Adrenal gland (tissue), 12 donors: Measurements from ENCODE around the gene PTPN14. TPM values are rescaled to one million over a fixed set of nuclear protein-coding genes. Genes with fewer than 3 reads are reported as not detected.

Source experiments
- DNase-seq, 7 donors: peaks; one replicate each; pipeline ENCODE4 v3.0.0-alpha.2; 2019 to 2020
- H3K27ac ChIP-seq, 5 donors: fragments of 200-600 bp; sonication (generic) in 4 of 5; 1 replicate in 3 of 5; 2 replicates in 2 of 5; pipeline versions ENCODE4 v1.5.1 to v1.8.0; 2016 to 2020; ENCODE audit warnings: mild to moderate bottlenecking in 1 of 5
- H3K27me3 ChIP-seq: fragments of 200-600 bp; 2 replicates; pipeline ENCODE4 v1.8.0; 2021
- H3K36me3 ChIP-seq, 2 donors: fragments of 200-600 bp; replicated peaks in 1 of 2; 1 replicate in 1 of 2; 2 replicates in 1 of 2; pipeline versions ENCODE4 v1.5.1 to v1.8.0; 2018 to 2022
- H3K4me1 ChIP-seq, 2 donors: fragments of 200-600 bp; replicated peaks in 1 of 2; 1 replicate in 1 of 2; 2 replicates in 1 of 2; pipeline versions ENCODE4 v1.5.1 to v1.8.0; 2018 to 2021
- H3K4me3 ChIP-seq, 4 donors: fragments of 200-600 bp; sonication (generic) in 3 of 4; one replicate each; pipeline ENCODE4 v1.5.1; 2016 to 2018
- H3K9me3 ChIP-seq, 3 donors: fragments of 200-600 bp; sonication (generic) in 1 of 3; replicated peaks in 1 of 3; 1 replicate in 2 of 3; 2 replicates in 1 of 3; pipeline versions ENCODE4 v1.5.1 to v1.8.0; 2016 to 2021
- CTCF ChIP-seq, 6 experiments: fragments of 450-650 bp in 4 of 6; fragments of 200-600 bp in 2 of 6; sonication (generic) in 1 of 6; IDR thresholded peaks; 1 replicate in 5 of 6; 2 replicates in 1 of 6; pipeline versions ENCODE4 v1.5.1 to v1.8.0; 2016 to 2021; ENCODE audit warnings: antibody characterized with exemption in 6 of 6, mild to moderate bottlenecking in 2 of 6, moderate library complexity in 1 of 6
- POLR2A ChIP-seq, 2 donors: fragments of 450-650 bp; IDR thresholded peaks; one replicate each; pipeline ENCODE4 v1.6.1; 2017; ENCODE audit warnings: antibody characterized with exemption in 2 of 2, mild to moderate bottlenecking in 2 of 2, moderate library complexity in 1 of 2
- WGBS, 4 donors: extraction: QIAGEN DNeasy Blood & Tissue Kit in 2 of 4; methylation state at CpG; one replicate each; pipeline versions ENCODE4 v1.1.5 to v1.1.7; 2013 to 2017; 5-methylcytosine and 5-hydroxymethylcytosine counted together
- intact Hi-C, 2 donors: fragments of 100-400 bp; cut with DNase I; formaldehyde crosslinking; loops; one replicate each; pipeline versions ENCODE4 v1.14.1 to v1.15.0; 2022 to 2023
- polyA plus RNA-seq, 3 donors: library from polyadenylated mRNA; stranded (reverse); fragments of 200-250 nt in 2 of 3; fragments of 350-450 nt in 1 of 3; fragmentation: Illumina TruSeq in 1 of 3; extraction: RNeasy Lipid Tissue Mini Kit (QIAGEN cat#74804) in 1 of 3; gene quantifications; one replicate each; pipeline ENCODE4 v1.2.3, GENCODE V29; 2013 to 2014
- total RNA-seq, 9 donors: library from RNA; depleted of rRNA in 4 of 9; stranded (reverse); fragments of >200 nt in 4 of 9; fragments of 120-200 nt in 1 of 9; fragmentation: NEBNext Ultra II Directional in 1 of 9; extraction: Animal tissue kit (Norgen Biotek cat#: 25700) in 1 of 9; gene quantifications; one replicate each; pipeline versions ENCODE4 v1.1.0 to v1.2.4, GENCODE V29; 2013 to 2023
- donor health status: healthy with polysubstance abuse.
- donor health status: Bipolar disorder and iron deficiency.
- donor health status: DM: yes; HTN: yes; CAD: no.
- donor health status: DM: no; HTN: no; CAD: no.
- donor health status: DM: no; HTN: no; CAD: no.
- donor health status: DM: yes; HTN: yes; CAD: no.

PTPN14 gene
- total and polyA plus RNA-seq, 12 donors: 7.9 to 96.2 (median 32.0) TPM

GRCh38 chr1:214318956-214319736, 232.3 kb downstream of the PTPN14 start:
- intact Hi-C loops: no loop called here

GRCh38 chr1:214318356-214318755, 233.0 kb downstream of the PTPN14 start:
- Histone ChIP-seq H3K27me3 (no peaks in the 10 kb centered on the region), H3K36me3 (no peaks in the 10 kb centered on the region), H3K27ac (no peak overlapping the region), H3K4me3 (no peak overlapping the region), H3K4me1 (no peaks in the 10 kb centered on the region), H3K9me3 (no peaks in the 10 kb centered on the region)
- TF ChIP-seq POLR2A (IDR thresholded peaks at IDR 0.05) (no peak), CTCF (IDR thresholded peaks at IDR 0.05) (no peak)
- no peak for DNase-seq
- 46 to 56% (median 50%) methylated on average over 6 of the region's 6 CpGs for WGBS, 4 donors
- intact Hi-C loops: no loop called here

More at GRCh38 chr1:214318956-214319736, 232.3 kb downstream of the PTPN14 start:
- no peak overlapping the region for H3K27ac ChIP-seq
- no peak for DNase-seq
- no peak overlapping the region for H3K4me3 ChIP-seq
- no peaks in the 10 kb centered on the region for H3K9me3 ChIP-seq
- WGBS, 4 donors: 54 to 70% (median 58%) methylated on average over 8 to 10 of the region's 10 CpGs
- no peaks in the 10 kb centered on the region for H3K4me1 ChIP-seq
- no peak for TF ChIP-seq POLR2A (IDR thresholded peaks at IDR 0.05)
- TF ChIP-seq CTCF (IDR thresholded peaks at IDR 0.05): no peak
- no peaks in the 10 kb centered on the region for H3K36me3 ChIP-seq
- no peaks in the 10 kb centered on the region for H3K27me3 ChIP-seq

- intact Hi-C loops: no loop called here
- Histone ChIP-seq H3K9me3 (no peaks in the 10 kb centered on the region), H3K4me3 (no peak overlapping the region), H3K27me3 (no peaks in the 10 kb centered on the region), H3K4me1 (peaks cover 0 to 4% of the 10 kb centered on the region in 2 donors), H3K36me3 (no peaks in the 10 kb centered on the region), H3K27ac (no peak overlapping the region)
- WGBS, 4 donors: 81 to 90% (median 89%) methylated on average over 5 of the region's 5 CpGs
- no peak for DNase-seq
- TF ChIP-seq CTCF (IDR thresholded peaks at IDR 0.05): no peak
- TF ChIP-seq POLR2A (IDR thresholded peaks at IDR 0.05): no peak
These were observed 233.7 kb downstream of the PTPN14 start for GRCh38 chr1:214317734-214318133.

GRCh38 chr1:214317300-214317699, 234.1 kb downstream of the PTPN14 start:
- 76 to 90% (median 88%) methylated on average over 4 of the region's 4 CpGs for WGBS, 4 donors
- H3K4me1 ChIP-seq: peaks cover 0 to 4% of the 10 kb centered on the region in 2 donors
- H3K9me3 ChIP-seq: no peaks in the 10 kb centered on the region

More at GRCh38 chr1:214317300-214317699, 234.1 kb downstream of the PTPN14 start:
- Histone ChIP-seq H3K27ac (no peak overlapping the region), H3K27me3 (no peaks in the 10 kb centered on the region), H3K4me3 (no peak overlapping the region), H3K36me3 (no peaks in the 10 kb centered on the region)
- DNase-seq: no peak
- TF ChIP-seq CTCF (IDR thresholded peaks at IDR 0.05): no peak
- TF ChIP-seq POLR2A (IDR thresholded peaks at IDR 0.05): no peak
- intact Hi-C loops: no loop called here
